ENCODE results near the gene FAM219A. TPM values are rescaled to one million over a fixed set of nuclear protein-coding genes. Genes with fewer than 3 reads are reported as not detected.

The FAM219A gene
- total RNA-seq, 2 donors from 2014 or later, result 19.2 to 20.2 TPM

- H3K27ac ChIP-seq, result no peak overlapping the region
- no peak for TF ChIP-seq CTCF (IDR thresholded peaks at IDR 0.05)
- H3K27me3 ChIP-seq (replicated peaks; ENCODE audit: insufficient read depth), result no peaks in the 10 kb centered on the region
- no peaks in the 10 kb centered on the region for H3K9me3 ChIP-seq
- peaks cover 5 to 45% of the 10 kb centered on the region in 2 donors for H3K4me1 ChIP-seq (ENCODE audit: control insufficient read depth in 1 of 2, low read depth in 2 of 2)
- no peaks in the 10 kb centered on the region for H3K36me3 ChIP-seq
- H3K4me3 ChIP-seq, result no peak overlapping the region
- no peak for ATAC-seq (ENCODE audit: insufficient number of reproducible peaks, low FRiP score, low read depth)
- DNase-seq (ENCODE audit: low spot score), result no peak
Measured at GRCh38 chr9:34431667-34432066, 26.7 kb downstream of the FAM219A start.

- DNase-seq (ENCODE audit: low spot score) (no peak), ATAC-seq (ENCODE audit: insufficient number of reproducible peaks, low FRiP score, low read depth) (no peak)
- Histone ChIP-seq H3K27ac (no peak overlapping the region), H3K4me1 (ENCODE audit: control insufficient read depth in 1 of 2, low read depth in 2 of 2) (peaks cover 5 to 45% of the 10 kb centered on the region in 2 donors), H3K36me3 (no peaks in the 10 kb centered on the region), H3K27me3 (replicated peaks; ENCODE audit: insufficient read depth) (no peaks in the 10 kb centered on the region), H3K4me3 (no peak overlapping the region), H3K9me3 (no peaks in the 10 kb centered on the region)
- no peak for TF ChIP-seq CTCF (IDR thresholded peaks at IDR 0.05)
Measured at GRCh38 chr9:34430843-34431437, 27.4 kb downstream of the FAM219A start.

- Histone ChIP-seq H3K9me3 (no peaks in the 10 kb centered on the region), H3K27me3 (replicated peaks; ENCODE audit: insufficient read depth) (no peaks in the 10 kb centered on the region), H3K4me3 (no peak overlapping the region), H3K27ac (no peak overlapping the region), H3K36me3 (no peaks in the 10 kb centered on the region), H3K4me1 (ENCODE audit: control insufficient read depth in 1 of 2, low read depth in 2 of 2) (peaks cover 5 to 45% of the 10 kb centered on the region in 2 donors)
- no peak for TF ChIP-seq CTCF (IDR thresholded peaks at IDR 0.05)
- no peak for DNase-seq (ENCODE audit: low spot score)
- no peak for ATAC-seq (ENCODE audit: insufficient number of reproducible peaks, low FRiP score, low read depth)
Measured at GRCh38 chr9:34428325-34428958, 29.9 kb downstream of the FAM219A start.

- no peak for ATAC-seq (ENCODE audit: insufficient number of reproducible peaks, low FRiP score, low read depth)
- Histone ChIP-seq H3K27me3 (replicated peaks; ENCODE audit: insufficient read depth) (no peaks in the 10 kb centered on the region), H3K4me1 (ENCODE audit: control insufficient read depth in 1 of 2, low read depth in 2 of 2) (peaks cover 5 to 45% of the 10 kb centered on the region in 2 donors), H3K27ac (no peak overlapping the region), H3K36me3 (no peaks in the 10 kb centered on the region), H3K9me3 (no peaks in the 10 kb centered on the region), H3K4me3 (no peak overlapping the region)
- no peak for TF ChIP-seq CTCF (IDR thresholded peaks at IDR 0.05)
- no peak for DNase-seq (ENCODE audit: low spot score)
Measured at GRCh38 chr9:34426347-34427074, 31.9 kb downstream of the FAM219A start.

GRCh38 chr9:34419716-34420504 is 38.5 kb downstream of the FAM219A start:
- no peaks in the 10 kb centered on the region for H3K9me3 ChIP-seq
- ATAC-seq (ENCODE audit: insufficient number of reproducible peaks, low FRiP score, low read depth) (no peak), DNase-seq (ENCODE audit: low spot score) (no peak)
- no peaks in the 10 kb centered on the region for H3K36me3 ChIP-seq
- no peak overlapping the region for H3K4me3 ChIP-seq
- H3K4me1 ChIP-seq (ENCODE audit: control insufficient read depth in 1 of 2, low read depth in 2 of 2), result no peaks in the 10 kb centered on the region
- H3K27ac ChIP-seq, result no peak overlapping the region
- TF ChIP-seq CTCF (IDR thresholded peaks at IDR 0.05), result no peak
- no peaks in the 10 kb centered on the region for H3K27me3 ChIP-seq (replicated peaks; ENCODE audit: insufficient read depth)
